ENCODE measurements around the gene RBM6.

DNA sequence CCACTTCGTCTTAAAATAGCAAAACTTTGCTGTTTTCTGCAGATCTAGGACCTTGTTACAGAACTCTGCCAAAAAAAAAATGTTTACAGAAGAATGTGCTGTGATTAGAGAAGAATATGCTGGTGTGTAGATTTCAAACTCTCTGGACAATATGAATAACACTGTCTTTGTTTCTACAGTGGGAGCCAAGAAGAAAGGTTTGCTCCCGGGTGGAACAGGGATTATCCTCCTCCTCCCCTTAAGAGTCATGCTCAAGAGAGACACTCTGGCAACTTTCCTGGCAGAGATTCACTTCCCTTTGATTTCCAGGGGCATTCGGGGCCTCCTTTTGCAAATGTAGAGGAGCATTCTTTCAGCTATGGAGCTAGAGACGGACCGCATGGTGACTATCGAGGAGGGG is 27.3 kb downstream of the RBM6 start:
- TF ChIP-seq, protein P1, sequence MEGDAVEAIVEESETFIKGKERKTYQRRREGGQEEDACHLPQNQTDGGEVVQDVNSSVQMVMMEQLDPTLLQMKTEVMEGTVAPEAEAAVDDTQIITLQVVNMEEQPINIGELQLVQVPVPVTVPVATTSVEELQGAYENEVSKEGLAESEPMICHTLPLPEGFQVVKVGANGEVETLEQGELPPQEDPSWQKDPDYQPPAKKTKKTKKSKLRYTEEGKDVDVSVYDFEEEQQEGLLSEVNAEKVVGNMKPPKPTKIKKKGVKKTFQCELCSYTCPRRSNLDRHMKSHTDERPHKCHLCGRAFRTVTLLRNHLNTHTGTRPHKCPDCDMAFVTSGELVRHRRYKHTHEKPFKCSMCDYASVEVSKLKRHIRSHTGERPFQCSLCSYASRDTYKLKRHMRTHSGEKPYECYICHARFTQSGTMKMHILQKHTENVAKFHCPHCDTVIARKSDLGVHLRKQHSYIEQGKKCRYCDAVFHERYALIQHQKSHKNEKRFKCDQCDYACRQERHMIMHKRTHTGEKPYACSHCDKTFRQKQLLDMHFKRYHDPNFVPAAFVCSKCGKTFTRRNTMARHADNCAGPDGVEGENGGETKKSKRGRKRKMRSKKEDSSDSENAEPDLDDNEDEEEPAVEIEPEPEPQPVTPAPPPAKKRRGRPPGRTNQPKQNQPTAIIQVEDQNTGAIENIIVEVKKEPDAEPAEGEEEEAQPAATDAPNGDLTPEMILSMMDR (IDR thresholded peaks at IDR 0.05), result no peak
- no peak for TF ChIP-seq POLR2A (IDR thresholded peaks at IDR 0.05)

Measured in thyroid gland (tissue), 4 donors.